GM18502 (cell line): ENCODE results near the gene PLEK.
"Not testable (repeated sequence)": the region's sequence is repeated elsewhere in the genome, so short reads cannot be mapped to it uniquely, and the experiment has no call there.

ENCODE experiments used
- ATAC-seq: cut with Tn5 transposase; IDR thresholded peaks from one replicate; pipeline ENCODE4 v1.9.1; 2021; ENCODE audit warnings: mild to moderate bottlenecking; ENCODE audit not compliant: unreplicated experiment, poor library complexity

The PLEK gene

GRCh38 chr2:68351997-68352396 lies 13.1 kb upstream of the PLEK start:
- no peak for ATAC-seq

- ATAC-seq = no peak
These were observed 12.3 kb upstream of the PLEK start for GRCh38 chr2:68352651-68353391.

GRCh38 chr2:68356599-68357239 lies 8.4 kb upstream of the PLEK start:
- ATAC-seq = no peak

GRCh38 chr2:68357605-68358337 lies 7.3 kb upstream of the PLEK start:
- ATAC-seq = peak; percentile 48

GRCh38 chr2:68359889-68360288 lies 5.2 kb upstream of the PLEK start:
- no peak for ATAC-seq

GRCh38 chr2:68362069-68362468 lies 3.0 kb upstream of the PLEK start:
- peak; percentile 54 for ATAC-seq

- ATAC-seq = no peak
These were observed 2.3 kb upstream of the PLEK start for GRCh38 chr2:68362749-68363148.

GRCh38 chr2:68363721-68364120 lies 1.4 kb upstream of the PLEK start:
- no peak for ATAC-seq

- ATAC-seq = peak; percentile 51
These were observed 1.0 kb downstream of the PLEK start for GRCh38 chr2:68366083-68366560.

- ATAC-seq = no peak
These were observed 3.0 kb downstream of the PLEK start for GRCh38 chr2:68367953-68368653.

- no peak for ATAC-seq
These were observed 3.7 kb downstream of the PLEK start for GRCh38 chr2:68368654-68369336.

GRCh38 chr2:68369337-68369734 lies 4.3 kb downstream of the PLEK start:
- ATAC-seq = no peak

GRCh38 chr2:68371138-68371537 lies 6.1 kb downstream of the PLEK start:
- ATAC-seq = no peak

- ATAC-seq = no peak
These were observed 6.5 kb downstream of the PLEK start for GRCh38 chr2:68371581-68371980.

GRCh38 chr2:68372485-68372884 lies 7.4 kb downstream of the PLEK start:
- no peak for ATAC-seq

GRCh38 chr2:68374184-68374583 lies 9.1 kb downstream of the PLEK start:
- no peak for ATAC-seq

- no peak for ATAC-seq
These were observed 10.5 kb downstream of the PLEK start for GRCh38 chr2:68375582-68375981.

- peak; percentile 47 for ATAC-seq
These were observed 12.2 kb downstream of the PLEK start for GRCh38 chr2:68377137-68377780.

- not testable (repeated sequence) for ATAC-seq
These were observed 13.7 kb downstream of the PLEK start for GRCh38 chr2:68378779-68379178.
